GM23338 (cell line): ENCODE data around the gene NCKIPSD. TPM values are rescaled to one million over a fixed set of nuclear protein-coding genes. Genes with fewer than 3 reads are reported as not detected.
A peak's percentile ranks its signal among the peaks of the same experiment; 100 is the strongest.

Source experiments
- ATAC-seq: fragments of 200-7000 bp; cut with Tn5 transposase; 3 replicates; pipeline ENCODE4 v1.9.1; 2020
- DNase-seq: peaks from one replicate; pipeline ENCODE4 v3.0.0-alpha.2; 2015; ENCODE audit warnings: low spot score
- H2AFZ ChIP-seq: fragments of 200-600 bp; sonication (generic); 2 replicates; pipeline ENCODE4 v1.8.0; 2016; ENCODE audit warnings: antibody characterized with exemption, mild to moderate bottlenecking, moderate library complexity
- H3F3A ChIP-seq: fragments of 200-600 bp; sonication (generic); replicated peaks from 2 replicates; pipeline ENCODE4 v1.8.0; 2017; ENCODE audit warnings: antibody characterized with exemption, mixed run types, low read depth
- H3K27ac ChIP-seq: fragments of 200-600 bp; sonication (generic); 2 replicates; pipeline ENCODE4 v1.6.1; 2016; ENCODE audit warnings: low read depth
- H3K27me3 ChIP-seq: fragments of 200-600 bp; sonication (generic); 2 replicates; pipeline ENCODE4 v1.8.0; 2016; ENCODE audit warnings: mild to moderate bottlenecking, mixed run types, moderate library complexity; ENCODE audit not compliant: insufficient read depth
- H3K36me3 ChIP-seq: fragments of 200-600 bp; sonication (generic); 2 replicates; pipeline ENCODE4 v1.8.0; 2016; ENCODE audit warnings: mild to moderate bottlenecking; ENCODE audit not compliant: insufficient read depth
- H3K4me1 ChIP-seq: fragments of 200-600 bp; sonication (generic); 2 replicates; pipeline ENCODE4 v1.8.0; 2016; ENCODE audit warnings: mild to moderate bottlenecking, moderate library complexity; ENCODE audit not compliant: insufficient read depth
- H3K4me2 ChIP-seq: fragments of 200-600 bp; sonication (generic); 2 replicates; pipeline ENCODE4 v1.7.1; 2017; ENCODE audit warnings: mixed run types
- H3K4me3 ChIP-seq: fragments of 200-600 bp; sonication (generic); 2 replicates; pipeline ENCODE4 v1.6.1; 2016; ENCODE audit warnings: mixed run types
- H3K79me2 ChIP-seq: fragments of 200-600 bp; sonication (generic); replicated peaks from 2 replicates; pipeline ENCODE4 v1.8.0; 2017; ENCODE audit warnings: mild to moderate bottlenecking; ENCODE audit not compliant: insufficient read depth
- H3K9me2 ChIP-seq: fragments of 200-600 bp; sonication (generic); 2 replicates; pipeline ENCODE4 v1.8.0; 2017; ENCODE audit not compliant: insufficient read depth
- H4K20me1 ChIP-seq: fragments of 200-600 bp; sonication (generic); replicated peaks from 2 replicates; pipeline ENCODE4 v1.8.0; 2017; ENCODE audit warnings: mild to moderate bottlenecking; ENCODE audit not compliant: insufficient read depth
- H3K27ac Mint-ChIP-seq: 2 replicates; pipeline ENCODE4 v1.8.0; 2020; ENCODE audit warnings: inconsistent platforms, mild to moderate bottlenecking, moderate library complexity, mixed read lengths
- H3K27me3 Mint-ChIP-seq: 3 replicates; pipeline ENCODE4 v1.8.0; 2022; ENCODE audit warnings: low read depth, mild to moderate bottlenecking, moderate library complexity, mixed read lengths, inconsistent platforms; ENCODE audit not compliant: insufficient read depth, poor library complexity
- H3K36me3 Mint-ChIP-seq: 3 replicates; pipeline ENCODE4 v1.8.0; 2021; ENCODE audit warnings: low read depth, mild to moderate bottlenecking, inconsistent platforms, moderate library complexity, mixed read lengths
- H3K4me1 Mint-ChIP-seq: 3 replicates; pipeline ENCODE4 v1.8.0; 2020; ENCODE audit warnings: mild to moderate bottlenecking, inconsistent platforms, mixed read lengths
- H3K4me3 Mint-ChIP-seq: 3 replicates; pipeline ENCODE4 v1.8.0; 2021; ENCODE audit warnings: moderate library complexity, mild to moderate bottlenecking, inconsistent platforms, mixed read lengths
- H3K9me3 Mint-ChIP-seq: 3 replicates; pipeline ENCODE4 v1.8.0; 2020; ENCODE audit warnings: moderate library complexity, mild to moderate bottlenecking, inconsistent platforms, mixed read lengths
- ETS1 ChIP-seq: IDR thresholded peaks from 2 replicates; pipeline ENCODE4 v1.6.1; 2016; ENCODE audit warnings: antibody characterized with exemption
- JUNB ChIP-seq: IDR thresholded peaks from one replicate; pipeline ENCODE4 v1.6.1; 2016; ENCODE audit warnings: antibody characterized with exemption; ENCODE audit not compliant: unreplicated experiment
- ZNF462 ChIP-seq: fragments of 250-450 bp; sonication (Bioruptor Pico); IDR thresholded peaks from 2 replicates; pipeline ENCODE4 v1.5.0; 2020; ENCODE audit warnings: mild to moderate bottlenecking, moderate library complexity
- microRNA-seq: library from miRNA; unstranded; fragments of <30 nt; microRNA quantifications from one replicate; pipeline ENCODE4, GENCODE V29; 2017
- polyA plus RNA-seq: library from polyadenylated mRNA; unstranded; fragments of >200 nt; fragmentation: Nextera tagmentation; extraction: Ambion mirVana; gene quantifications from 2 replicates; pipeline ENCODE4 v1.2.1, GENCODE V29; 2016
- small RNA-seq: library from RNA; depleted of rRNA; stranded (forward); fragments of <200 nt; gene quantifications from one replicate; pipeline ENCODE3, GENCODE V24; 2014; ENCODE audit warnings: low replicate concordance
- total RNA-seq: library from RNA; depleted of rRNA; stranded (reverse); fragments of >200 nt; shearing (Covaris generic); gene quantifications from 2 replicates; pipeline ENCODE4 v1.2.3, GENCODE V29; 2014; rRNA removed

NCKIPSD gene
- total and polyA plus RNA-seq, 2 experiments from 2014 or later, result 15.1 to 45.1 TPM

GRCh38 chr3:48624767-48625166 is 60.9 kb downstream of the NCKIPSD start:
- no peak for TF ChIP-seq ZNF462 (CRISPR knock-in tag)

GRCh38 chr3:48623851-48624547 is 61.7 kb downstream of the NCKIPSD start:
- H3K36me3 Mint-ChIP-seq, result peaks cover 48% of the 10 kb centered on the region
- no peaks in the 10 kb centered on the region for H3K27me3 ChIP-seq
- no peak overlapping the region for H2AFZ ChIP-seq
- 0 out of 2 replicates have a peak, but pooled peaks cover 3% of the 10 kb centered on the region for H3K4me1 ChIP-seq
- peak overlapping the region; percentile 51 for H3K27ac ChIP-seq
- H3K4me2 ChIP-seq, result no peak overlapping the region; the same call in 1 of the 2 replicates
- H3K4me3 ChIP-seq, result no peak overlapping the region
- H3K9me3 Mint-ChIP-seq, result no peaks in the 10 kb centered on the region
- peaks cover 5% of the 10 kb centered on the region; the same call in 1 of the 2 replicates for H3F3A ChIP-seq
- H4K20me1 ChIP-seq, result no peaks in the 10 kb centered on the region; the same call in 1 of the 2 replicates
- DNase-seq (peak; percentile 46), ATAC-seq (no peak)
- H3K79me2 ChIP-seq, result no peaks in the 10 kb centered on the region
- no peak for TF ChIP-seq JUNB
- no peak for TF ChIP-seq ETS1
- peaks cover 15% of the 10 kb centered on the region; the same call in 2 of the 3 replicates for H3K4me1 Mint-ChIP-seq
- H3K4me3 Mint-ChIP-seq, result no peak overlapping the region
- no peak overlapping the region; the same call in 1 of the 2 replicates for H3K27ac Mint-ChIP-seq
- H3K36me3 ChIP-seq, result peaks cover 7% of the 10 kb centered on the region; the same call in 1 of the 2 replicates
- no peaks in the 10 kb centered on the region for H3K9me2 ChIP-seq
- H3K27me3 Mint-ChIP-seq, result peaks cover 7% of the 10 kb centered on the region

More at GRCh38 chr3:48624767-48625166, 60.9 kb downstream of the NCKIPSD start:
- Histone ChIP-seq H3K9me2 (no peaks in the 10 kb centered on the region), H3K79me2 (no peaks in the 10 kb centered on the region), H3K4me2 (no peak overlapping the region), H3K27ac (peak overlapping the region; percentile 51; the same call in 1 of the 2 replicates), H3K27me3 (no peaks in the 10 kb centered on the region), H3F3A (peaks cover 5% of the 10 kb centered on the region; the same call in 1 of the 2 replicates), H4K20me1 (no peaks in the 10 kb centered on the region; the same call in 1 of the 2 replicates), H3K4me1 (0 out of 2 replicates have a peak, but pooled peaks cover 3% of the 10 kb centered on the region), H3K4me3 (no peak overlapping the region), H2AFZ (no peak overlapping the region), H3K36me3 (peaks cover 7% of the 10 kb centered on the region; the same call in 1 of the 2 replicates)
- ATAC-seq (no peak), DNase-seq (no peak)
- Mint-ChIP-seq H3K27ac (no peak overlapping the region), H3K4me1 (peaks cover 15% of the 10 kb centered on the region; the same call in 2 of the 3 replicates), H3K27me3 (peaks cover 7% of the 10 kb centered on the region), H3K4me3 (no peak overlapping the region; the same call in 2 of the 3 replicates), H3K9me3 (no peaks in the 10 kb centered on the region), H3K36me3 (peaks cover 50% of the 10 kb centered on the region)

Small RNA genes within 50 kb of the gene (microRNA-seq; reads per million reads assigned to microRNA genes)
- gene MIR4793, result not detected

Small RNA genes within 50 kb of the gene (small RNA-seq; reads per million reads assigned to genes)
- not detected for gene AC141002.1

Other genes starting within 250 kb of the NCKIPSD start
- gene CCDC51, start 245.8 kb downstream of the NCKIPSD start, total RNA-seq, result 24.1 and 28.9 TPM in 2 replicates
- gene CCDC51, start 245.8 kb downstream of the NCKIPSD start, polyA plus RNA-seq, result 20.8 and 22.2 TPM in 2 replicates
- 362 and 419 TPM in 2 replicates for gene TMA7, start 245.7 kb downstream of the NCKIPSD start, total RNA-seq
- 2,089 and 2,333 TPM in 2 replicates for gene TMA7, start 245.7 kb downstream of the NCKIPSD start, polyA plus RNA-seq
- 17.3 and 17.6 TPM in 2 replicates for gene ATRIP, start 239.2 kb downstream of the NCKIPSD start, total RNA-seq
- gene ATRIP, start 239.2 kb downstream of the NCKIPSD start, polyA plus RNA-seq, result 5.8 and 6.1 TPM in 2 replicates
- gene SHISA5, start 181.7 kb downstream of the NCKIPSD start, total RNA-seq, result 148 and 166 TPM in 2 replicates
- gene SHISA5, start 181.7 kb downstream of the NCKIPSD start, polyA plus RNA-seq, result 146 and 167 TPM in 2 replicates
- 15.0 and 22.9 TPM in 2 replicates for gene PFKFB4, start 129.1 kb downstream of the NCKIPSD start, total RNA-seq
- 7.6 and 8.6 TPM in 2 replicates for gene PFKFB4, start 129.1 kb downstream of the NCKIPSD start, polyA plus RNA-seq
- 0.12 and 0.17 TPM in 2 replicates for gene UCN2, start 122.1 kb downstream of the NCKIPSD start, total RNA-seq
- gene UCN2, start 122.1 kb downstream of the NCKIPSD start, polyA plus RNA-seq, result not detected in 2 replicates
- 5.2 and 7.9 TPM in 2 replicates for gene COL7A1, start 90.6 kb downstream of the NCKIPSD start, total RNA-seq
- 3.0 and 4.0 TPM in 2 replicates for gene COL7A1, start 90.6 kb downstream of the NCKIPSD start, polyA plus RNA-seq
- 439 and 460 TPM in 2 replicates for gene UQCRC1, start 76.3 kb downstream of the NCKIPSD start, total RNA-seq
- gene UQCRC1, start 76.3 kb downstream of the NCKIPSD start, polyA plus RNA-seq, result 232 and 256 TPM in 2 replicates
- gene TMEM89, start 64.1 kb downstream of the NCKIPSD start, total RNA-seq, result not detected in 2 replicates
- not detected in 2 replicates for gene TMEM89, start 64.1 kb downstream of the NCKIPSD start, polyA plus RNA-seq
- gene SLC26A6, start 50.5 kb downstream of the NCKIPSD start, total RNA-seq, result 79.3 and 96.4 TPM in 2 replicates
- 29.4 and 34.3 TPM in 2 replicates for gene SLC26A6, start 50.5 kb downstream of the NCKIPSD start, polyA plus RNA-seq
- gene CELSR3, start 23.0 kb downstream of the NCKIPSD start, total RNA-seq, result 29.2 and 33.3 TPM in 2 replicates
- gene CELSR3, start 23.0 kb downstream of the NCKIPSD start, polyA plus RNA-seq, result 7.5 and 8.3 TPM in 2 replicates
- 94.1 and 97.0 TPM in 2 replicates for gene IP6K2, start 31.3 kb upstream of the NCKIPSD start, total RNA-seq
- 85.3 and 97.4 TPM in 2 replicates for gene IP6K2, start 31.3 kb upstream of the NCKIPSD start, polyA plus RNA-seq
- gene PRKAR2A, start 162.0 kb upstream of the NCKIPSD start, total RNA-seq, result 25.8 and 30.2 TPM in 2 replicates
- 13.5 and 14.5 TPM in 2 replicates for gene PRKAR2A, start 162.0 kb upstream of the NCKIPSD start, polyA plus RNA-seq
- gene SLC25A20, start 213.0 kb upstream of the NCKIPSD start, total RNA-seq, result 4.3 and 4.4 TPM in 2 replicates
- gene SLC25A20, start 213.0 kb upstream of the NCKIPSD start, polyA plus RNA-seq, result 3.0 TPM in 2 replicates
- gene ARIH2, start 232.9 kb upstream of the NCKIPSD start, total RNA-seq, result 83.0 and 118 TPM in 2 replicates
- 70.3 and 76.4 TPM in 2 replicates for gene ARIH2, start 232.9 kb upstream of the NCKIPSD start, polyA plus RNA-seq